Spleen (tissue), 11 donors: Measurements from ENCODE around the gene CD276. TPM values are rescaled to one million over a fixed set of nuclear protein-coding genes. Genes with fewer than 3 reads are reported as not detected.

Experiments used
- DNase-seq: peaks from one replicate; pipeline ENCODE4 v3.0.0-alpha.2; 2020
- H3K27ac ChIP-seq, 8 donors: fragments of 200-600 bp; sonication (generic) in 7 of 8; 1 replicate in 4 of 8; 2 replicates in 4 of 8; pipeline versions ENCODE4 v1.5.0 to v1.8.0; 2016 to 2021; ENCODE audit warnings: inconsistent platforms in 4 of 8, mild to moderate bottlenecking in 4 of 8, moderate library complexity in 1 of 8
- H3K27me3 ChIP-seq, 7 donors: fragments of 200-600 bp; sonication (generic) in 6 of 7; replicated peaks in 1 of 7; 1 replicate in 4 of 7; 2 replicates in 3 of 7; pipeline versions ENCODE4 v1.5.0 to v1.8.0; 2016 to 2021; ENCODE audit warnings: inconsistent platforms in 3 of 7, mild to moderate bottlenecking in 1 of 7
- H3K36me3 ChIP-seq, 6 donors: fragments of 200-600 bp; sonication (generic) in 5 of 6; 1 replicate in 4 of 6; 2 replicates in 2 of 6; pipeline versions ENCODE4 v1.5.0 to v1.8.0; 2016 to 2021; ENCODE audit warnings: inconsistent platforms in 2 of 6
- H3K4me1 ChIP-seq, 6 donors: fragments of 200-600 bp; sonication (generic) in 5 of 6; 1 replicate in 3 of 6; 2 replicates in 3 of 6; pipeline versions ENCODE4 v1.5.0 to v1.8.0; 2016 to 2021; ENCODE audit warnings: inconsistent platforms in 3 of 6
- H3K4me3 ChIP-seq, 8 donors: fragments of 200-600 bp; sonication (generic) in 7 of 8; 1 replicate in 4 of 8; 2 replicates in 4 of 8; pipeline versions ENCODE4 v1.5.0 to v1.8.0; 2016 to 2021; ENCODE audit warnings: inconsistent platforms in 4 of 8, mild to moderate bottlenecking in 4 of 8, moderate library complexity in 2 of 8
- H3K9me3 ChIP-seq, 8 donors: fragments of 200-600 bp; sonication (generic) in 7 of 8; 1 replicate in 4 of 8; 2 replicates in 4 of 8; pipeline versions ENCODE4 v1.5.0 to v1.8.0; 2016 to 2021; ENCODE audit warnings: inconsistent platforms in 4 of 8
- CTCF ChIP-seq, 11 experiments: fragments of 200-600 bp in 7 of 11; fragments of 450-650 bp in 4 of 11; sonication (generic) in 4 of 11; IDR thresholded peaks in 8 of 11; conservative IDR thresholded peaks in 3 of 11; 1 replicate in 7 of 11; 2 replicates in 4 of 11; pipeline versions ENCODE4 v1.4.0 to v1.8.0; 2016 to 2021; ENCODE audit warnings: antibody characterized with exemption in 11 of 11, inconsistent platforms in 4 of 11, mild to moderate bottlenecking in 1 of 11
- POLR2A ChIP-seq, 3 donors: fragments of 450-650 bp; IDR thresholded peaks; one replicate each; pipeline ENCODE4 v1.5.1; 2017; ENCODE audit warnings: antibody characterized with exemption in 3 of 3, mild to moderate bottlenecking in 1 of 3
- POLR2AphosphoS5 ChIP-seq, 3 donors: sonication (generic); formaldehyde crosslinking; IDR thresholded peaks; one replicate each; pipeline ENCODE4 v1.5.1; 2017; ENCODE audit warnings: antibody characterized with exemption in 3 of 3
- WGBS, 5 donors: extraction: QIAGEN DNeasy Blood & Tissue Kit in 3 of 5; methylation state at CpG; one replicate each; pipeline versions ENCODE4 v1.1.5 to v1.1.7; 2013 to 2018; 5-methylcytosine and 5-hydroxymethylcytosine counted together
- intact Hi-C: fragments of 100-400 bp; cut with DNase I; formaldehyde crosslinking; loops from one replicate; pipeline ENCODE4 v1.15.0; 2023; ENCODE audit warnings: low total_unique reads
- polyA plus RNA-seq, 3 donors: library from polyadenylated mRNA; stranded (reverse); fragments of 200-250 nt; gene quantifications; one replicate each; pipeline ENCODE4 v1.2.1, GENCODE V29; 2013
- total RNA-seq, 7 donors: library from RNA; depleted of rRNA in 3 of 7; stranded (reverse); fragments of >200 nt in 3 of 7; fragmentation: NEBNext Ultra II Directional in 4 of 7; extraction: Animal tissue kit (Norgen Biotek cat#: 25700) in 4 of 7; gene quantifications; one replicate each; pipeline versions ENCODE4 v1.1.0 to v1.2.1, GENCODE V29; 2016 to 2021
- donor health status: healthy with polysubstance abuse.
- donor health status: DM: no; HTN: no; CAD: no; lungs with moderate emphysema.
- donor health status: DM: no; HTN: no; CAD: no.
- donor health status: Bipolar disorder and iron deficiency.
- donor health status: healthy.
- donor health status: DM: no; HTN: no; CAD: no.
- donor health status: DM: yes; HTN: yes; CAD: no.

Gene CD276
- total and polyA plus RNA-seq, 10 donors: 9.8 to 95.6 (median 27.2) TPM

GRCh38 chr15:73681063-73681462, 3.1 kb upstream of the CD276 start:
- H3K4me1 ChIP-seq: peaks cover 0 to 35% (median 24%) of the 10 kb centered on the region in 6 donors
- H3K27me3 ChIP-seq: peaks cover 0 to 58% (median 13%) of the 10 kb centered on the region in 7 donors
- DNase-seq: no peak
- WGBS, 5 donors: 51 to 63% (median 59%) methylated on average over 3 of the region's 3 CpGs
- TF ChIP-seq POLR2AphosphoS5 (IDR thresholded peaks at IDR 0.05): no peak
- TF ChIP-seq CTCF (IDR thresholded peaks at IDR 0.05 in 8 of 11, conservative IDR thresholded peaks at IDR 0.05 in 3 of 11): no peak
- no peaks in the 10 kb centered on the region for H3K9me3 ChIP-seq
- no peak overlapping the region for H3K27ac ChIP-seq
- intact Hi-C loops: no loop called here
- H3K4me3 ChIP-seq: no peak overlapping the region
- no peaks in the 10 kb centered on the region for H3K36me3 ChIP-seq

- no peaks in the 10 kb centered on the region for H3K9me3 ChIP-seq
- intact Hi-C loops: no loop called here
- no peak for DNase-seq
- no peak overlapping the region for H3K27ac ChIP-seq
- H3K4me3 ChIP-seq: no peak overlapping the region
- H3K4me1 ChIP-seq: peaks cover 0 to 45% (median 28%) of the 10 kb centered on the region in 6 donors
- TF ChIP-seq CTCF (IDR thresholded peaks at IDR 0.05 in 8 of 11, conservative IDR thresholded peaks at IDR 0.05 in 3 of 11) (no peak), POLR2A (IDR thresholded peaks at IDR 0.05) (no peak), POLR2AphosphoS5 (IDR thresholded peaks at IDR 0.05) (no peak)
- H3K27me3 ChIP-seq: peaks cover 0 to 61% (median 13%) of the 10 kb centered on the region in 7 donors
- 66 to 94% (median 91%) methylated on average over 3 of the region's 3 CpGs for WGBS, 5 donors
- H3K36me3 ChIP-seq: no peaks in the 10 kb centered on the region
These were observed 2.2 kb upstream of the CD276 start for GRCh38 chr15:73681856-73682599.

- Histone ChIP-seq H3K9me3 (no peaks in the 10 kb centered on the region), H3K27me3 (peaks cover 0 to 67% (median 13%) of the 10 kb centered on the region in 7 donors), H3K36me3 (no peaks in the 10 kb centered on the region), H3K4me3 (no peak overlapping the region), H3K4me1 (peaks cover 0 to 51% (median 31%) of the 10 kb centered on the region in 6 donors), H3K27ac (no peak overlapping the region)
- 81 to 92% (median 85%) methylated on average over 12 to 14 of the region's 14 CpGs for WGBS, 5 donors
- intact Hi-C loops: no loop called here
- DNase-seq: no peak
- no peak for TF ChIP-seq POLR2AphosphoS5 (IDR thresholded peaks at IDR 0.05)
- no peak for TF ChIP-seq CTCF (IDR thresholded peaks at IDR 0.05 in 8 of 11, conservative IDR thresholded peaks at IDR 0.05 in 3 of 11)
- no peak for TF ChIP-seq POLR2A (IDR thresholded peaks at IDR 0.05)
These were observed 1.5 kb upstream of the CD276 start for GRCh38 chr15:73682600-73683090.

GRCh38 chr15:73683257-73683776, 866 bp upstream of the CD276 start:
- Histone ChIP-seq H3K4me3 (peak overlapping the region in 4 of 8 donors; percentile 54 to 76 (median 68)), H3K9me3 (no peaks in the 10 kb centered on the region), H3K4me1 (peaks cover 0 to 56% (median 35%) of the 10 kb centered on the region in 6 donors), H3K27me3 (peaks cover 0 to 71% (median 13%) of the 10 kb centered on the region in 7 donors), H3K36me3 (no peaks in the 10 kb centered on the region), H3K27ac (peak overlapping the region in 4 of 8 donors; percentile 69 to 79 (median 72))
- intact Hi-C loops: no loop called here
- no peak for TF ChIP-seq POLR2A (IDR thresholded peaks at IDR 0.05)
- no peak for TF ChIP-seq CTCF (IDR thresholded peaks at IDR 0.05 in 8 of 11, conservative IDR thresholded peaks at IDR 0.05 in 3 of 11)
- no peak for TF ChIP-seq POLR2AphosphoS5 (IDR thresholded peaks at IDR 0.05)
- 53 to 73% (median 62%) methylated on average over 6 to 7 of the region's 7 CpGs for WGBS, 5 donors
- no peak for DNase-seq
